NCI-H2107 treated with DMSO at 0.1 percent for 48 hours (cell line): ENCODE measurements around the gene CNGA4.
"Not testable (repeated sequence)": the region's sequence is repeated elsewhere in the genome, so short reads cannot be mapped to it uniquely, and the experiment has no call there.

Experiments
- DNase-seq: peaks from one replicate; lab custom pipeline; 2025; ENCODE audit not compliant: unreplicated experiment; lab: John Stamatoyannopoulos, UW

Gene CNGA4

GRCh38 chr11:6258571-6259081 is 19.7 kb downstream of the CNGA4 start:
- no peak for DNase-seq

- DNase-seq, result no peak
These were observed 21.4 kb downstream of the CNGA4 start for GRCh38 chr11:6260207-6260726.

- no peak for DNase-seq
These were observed 24.8 kb downstream of the CNGA4 start for GRCh38 chr11:6263662-6264061.

GRCh38 chr11:6268820-6269219 is 29.9 kb downstream of the CNGA4 start:
- DNase-seq, result no peak

- DNase-seq, result no peak
These were observed 31.1 kb downstream of the CNGA4 start for GRCh38 chr11:6269994-6270393.

- DNase-seq, result no peak
These were observed 31.8 kb downstream of the CNGA4 start for GRCh38 chr11:6270584-6271246.

GRCh38 chr11:6271598-6271997 is 32.7 kb downstream of the CNGA4 start:
- DNase-seq, result no peak

GRCh38 chr11:6273188-6273587 is 34.3 kb downstream of the CNGA4 start:
- no peak for DNase-seq

- DNase-seq, result not testable (repeated sequence)
These were observed 41.9 kb downstream of the CNGA4 start for GRCh38 chr11:6280809-6281208.

- no peak for DNase-seq
These were observed 44.6 kb downstream of the CNGA4 start for GRCh38 chr11:6283453-6284023.

- DNase-seq, result no peak
These were observed 45.4 kb downstream of the CNGA4 start for GRCh38 chr11:6284250-6284649.

- no peak for DNase-seq
These were observed 46.1 kb downstream of the CNGA4 start for GRCh38 chr11:6285019-6285418.
